HL-60 (cell line): ENCODE data around the gene UNC5C.

Experiments
- POLR2AphosphoS5 ChIP-seq: IDR thresholded peaks from 2 replicates; pipeline ENCODE4 v1.6.1; 2012; ENCODE audit warnings: low read depth
- TF ChIP-seq, protein P1 (sequence below): IDR thresholded peaks from one replicate; pipeline ENCODE4 v1.5.1; 2011; ENCODE audit warnings: low read length, control low read depth, inconsistent platforms; ENCODE audit not compliant: insufficient read depth

DNA sequence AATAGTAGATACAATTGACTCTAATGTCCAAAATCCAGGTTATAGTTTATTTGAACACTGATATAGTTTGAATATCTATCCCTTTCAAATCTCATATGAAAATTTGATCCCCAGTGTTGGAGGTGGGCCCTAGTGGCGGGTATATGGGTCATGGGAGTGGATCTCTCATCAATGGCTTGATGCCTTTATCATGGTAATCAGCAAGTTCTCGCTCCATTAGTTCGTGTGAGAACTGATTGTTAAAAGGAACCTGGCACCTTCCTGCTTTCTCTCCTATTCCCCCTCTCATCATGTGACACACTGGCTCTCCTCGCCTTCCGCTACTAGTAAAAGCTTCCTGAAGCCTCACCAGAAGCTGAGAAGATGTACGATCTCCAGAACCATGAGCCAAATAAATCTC lies 70.1 kb downstream of the UNC5C start:
- TF ChIP-seq, protein P1, sequence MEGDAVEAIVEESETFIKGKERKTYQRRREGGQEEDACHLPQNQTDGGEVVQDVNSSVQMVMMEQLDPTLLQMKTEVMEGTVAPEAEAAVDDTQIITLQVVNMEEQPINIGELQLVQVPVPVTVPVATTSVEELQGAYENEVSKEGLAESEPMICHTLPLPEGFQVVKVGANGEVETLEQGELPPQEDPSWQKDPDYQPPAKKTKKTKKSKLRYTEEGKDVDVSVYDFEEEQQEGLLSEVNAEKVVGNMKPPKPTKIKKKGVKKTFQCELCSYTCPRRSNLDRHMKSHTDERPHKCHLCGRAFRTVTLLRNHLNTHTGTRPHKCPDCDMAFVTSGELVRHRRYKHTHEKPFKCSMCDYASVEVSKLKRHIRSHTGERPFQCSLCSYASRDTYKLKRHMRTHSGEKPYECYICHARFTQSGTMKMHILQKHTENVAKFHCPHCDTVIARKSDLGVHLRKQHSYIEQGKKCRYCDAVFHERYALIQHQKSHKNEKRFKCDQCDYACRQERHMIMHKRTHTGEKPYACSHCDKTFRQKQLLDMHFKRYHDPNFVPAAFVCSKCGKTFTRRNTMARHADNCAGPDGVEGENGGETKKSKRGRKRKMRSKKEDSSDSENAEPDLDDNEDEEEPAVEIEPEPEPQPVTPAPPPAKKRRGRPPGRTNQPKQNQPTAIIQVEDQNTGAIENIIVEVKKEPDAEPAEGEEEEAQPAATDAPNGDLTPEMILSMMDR: no peak
- TF ChIP-seq POLR2AphosphoS5: no peak
